A549 (cell line): Measurements from ENCODE around the gene HBQ1. TPM values are rescaled to one million over a fixed set of nuclear protein-coding genes. Genes with fewer than 3 reads are reported as not detected.

Experiments used
- ATAC-seq, 2 experiments: fragments of 200-7000 bp in 1 of 2; fragments of >200 bp in 1 of 2; cut with Nextera tagmentation in 1 of 2; cut with Tn5 transposase in 1 of 2; 3 replicates each; pipeline versions ENCODE4 v1.8.0 to v1.9.1; 2018 to 2020; ENCODE audit warnings: mild to moderate bottlenecking in 1 of 2, moderate library complexity in 1 of 2
- CTCF ChIA-PET: fragments of 300-600 bp; sonication (Branson Sonifier 250); formaldehyde crosslinking; extraction: SDS; loops from one replicate; lab custom pipeline; 2021; ENCODE audit warnings: antibody characterized with exemption, inconsistent platforms; lab: Yijun Ruan, JAX
- POLR2A ChIA-PET: fragments of 350-600 bp; formaldehyde crosslinking; extraction: SDS; loops from one replicate; lab custom pipeline; 2021; ENCODE audit warnings: antibody characterized with exemption, inconsistent platforms; lab: Yijun Ruan, JAX
- DNase-seq, 2 experiments: peaks; one replicate each; pipeline versions ENCODE4 v3.0.0 to v3.0.0-alpha.2; 2011 to 2016; ENCODE audit warnings: low read depth in 1 of 2, low spot score in 1 of 2
- FAIRE-seq: peaks from 2 replicates; lab custom pipeline; 2011; peaks lifted over from hg19 to GRCh38; lab: Jason Lieb, UNC
- H3K27ac ChIP-seq, 2 experiments: fragments of >200 bp; sonication (Bioruptor Twin); formaldehyde crosslinking; 3 replicates each; pipeline ENCODE4 v1.5.1; 2016 to 2017
- H3K4me1 ChIP-seq: fragments of >200 bp; sonication (Bioruptor Twin); formaldehyde crosslinking; 3 replicates; pipeline ENCODE4 v1.6.1; 2016
- H3K4me2 ChIP-seq: fragments of >200 bp; sonication (Bioruptor Twin); formaldehyde crosslinking; 3 replicates; pipeline ENCODE4 v1.6.1; 2016
- H3K4me3 ChIP-seq: fragments of >200 bp; sonication (Bioruptor Twin); formaldehyde crosslinking; 3 replicates; pipeline ENCODE4 v1.5.1; 2016
- H3K9me3 ChIP-seq: fragments of >200 bp; sonication (Bioruptor Twin); formaldehyde crosslinking; 3 replicates; pipeline ENCODE4 v1.6.1; 2016
- BCL3 ChIP-seq: fragments of >200 bp; sonication (Bioruptor Twin); formaldehyde crosslinking; IDR thresholded peaks from 3 replicates; pipeline ENCODE4 v1.6.1; 2016
- BHLHE40 ChIP-seq: IDR thresholded peaks from 2 replicates; pipeline ENCODE4 v1.6.1; 2012; ENCODE audit warnings: low read depth, low read length, inconsistent platforms
- CBX2 ChIP-seq: fragments of 200-600 bp; sonication (generic); IDR thresholded peaks from 2 replicates; pipeline ENCODE4 v1.6.1; 2016; ENCODE audit warnings: low read depth, mild to moderate bottlenecking, borderline replicate concordance
- CBX8 ChIP-seq: fragments of 200-600 bp; sonication (generic); IDR thresholded peaks from 2 replicates; pipeline ENCODE4 v1.6.1; 2016
- CTCF ChIP-seq: fragments of >200 bp; sonication (Bioruptor Twin); formaldehyde crosslinking; IDR thresholded peaks from 3 replicates; pipeline ENCODE4 v1.5.1; 2016
- EHF ChIP-seq: fragments of 250-450 bp; sonication (Bioruptor Pico); IDR thresholded peaks from 2 replicates; pipeline ENCODE4 v1.5.0; 2020; ENCODE audit warnings: mild to moderate bottlenecking
- EP300 ChIP-seq, 2 experiments: fragments of >200 bp; sonication (Bioruptor Twin); formaldehyde crosslinking; IDR thresholded peaks; 2 replicates in 1 of 2; 3 replicates in 1 of 2; pipeline ENCODE4 v1.6.1; 2016 to 2017
- FOSB ChIP-seq: fragments of 250-450 bp; sonication (Bioruptor Pico); IDR thresholded peaks from 2 replicates; pipeline ENCODE4 v1.5.0; 2020; ENCODE audit warnings: mild to moderate bottlenecking, moderate library complexity
- FOSL2 ChIP-seq, 2 experiments: fragments of 450-650 bp in 1 of 2; fragments of >200 bp in 1 of 2; sonication (Bioruptor Twin) in 1 of 2; formaldehyde crosslinking; IDR thresholded peaks; 2 replicates each; pipeline versions ENCODE4 v1.5.0 to v1.6.1; 2016 to 2020; ENCODE audit warnings: mild to moderate bottlenecking in 1 of 2, moderate library complexity in 1 of 2
- HEYL ChIP-seq: fragments of 250-450 bp; sonication (Bioruptor Pico); IDR thresholded peaks from 2 replicates; pipeline ENCODE4 v1.8.0; 2021; ENCODE audit warnings: mild to moderate bottlenecking, moderate library complexity
- HMGXB4 ChIP-seq: fragments of 250-450 bp; sonication (Bioruptor Pico); IDR thresholded peaks from 2 replicates; pipeline ENCODE4 v1.5.0; 2021; ENCODE audit warnings: mild to moderate bottlenecking, moderate library complexity, borderline replicate concordance
- HOXB5 ChIP-seq: fragments of 250-450 bp; sonication (Bioruptor Pico); IDR thresholded peaks from 2 replicates; pipeline ENCODE4 v1.5.0; 2020; ENCODE audit warnings: mild to moderate bottlenecking, moderate library complexity
- JUN ChIP-seq, 2 experiments: fragments of >200 bp; sonication (Bioruptor Twin); formaldehyde crosslinking; IDR thresholded peaks; 2 replicates in 1 of 2; 3 replicates in 1 of 2; pipeline ENCODE4 v1.6.1; 2016 to 2017
- NFE2L2 ChIP-seq: fragments of 150-350 bp; conservative IDR thresholded peaks from 2 replicates; pipeline ENCODE4 v1.6.1; 2014; ENCODE audit warnings: low read length
- PBX3 ChIP-seq: IDR thresholded peaks from 2 replicates; pipeline ENCODE4 v1.6.1; 2012
- POLR2AphosphoS2 ChIP-seq: conservative IDR thresholded peaks from 2 replicates; pipeline ENCODE4 v1.6.1; 2012; ENCODE audit warnings: low read length, improper control_type of control experiment, inconsistent platforms
- RAD21 ChIP-seq, 2 experiments: fragments of >200 bp in 1 of 2; sonication (Bioruptor Twin) in 1 of 2; formaldehyde crosslinking in 1 of 2; IDR thresholded peaks in 1 of 2; conservative IDR thresholded peaks in 1 of 2; 2 replicates in 1 of 2; 3 replicates in 1 of 2; pipeline ENCODE4 v1.6.1; 2012 to 2018; ENCODE audit warnings: inconsistent platforms in 1 of 2
- RCOR1 ChIP-seq: fragments of 150-350 bp; IDR thresholded peaks from 2 replicates; pipeline ENCODE4 v1.6.1; 2014; ENCODE audit warnings: antibody characterized with exemption, low read length, low read depth
- SMC3 ChIP-seq: fragments of >200 bp; sonication (Bioruptor Twin); formaldehyde crosslinking; IDR thresholded peaks from 3 replicates; pipeline ENCODE4 v1.6.1; 2018; ENCODE audit warnings: inconsistent platforms
- ZNF302 ChIP-seq: fragments of 250-450 bp; sonication (Bioruptor Pico); IDR thresholded peaks from 2 replicates; pipeline ENCODE4 v1.9.0; 2021; ENCODE audit warnings: inconsistent platforms, mild to moderate bottlenecking, moderate library complexity
- ZSCAN20 ChIP-seq: fragments of 250-450 bp; sonication (Bioruptor Pico); IDR thresholded peaks from 2 replicates; pipeline ENCODE4 v1.8.0; 2022; ENCODE audit warnings: mild to moderate bottlenecking, moderate library complexity
- WGBS: methylation state at CpG from one replicate; pipeline ENCODE4 v1.1.6; 2017; ENCODE audit errors: missing lambda C conversion rate; 5-methylcytosine and 5-hydroxymethylcytosine counted together
- polyA plus RNA-seq, 4 experiments: library from polyadenylated mRNA; depleted of rRNA in 3 of 4; stranded (reverse); fragments of >200 nt; fragmentation: RNase III in 1 of 4; extraction: RNeasy Plus Mini Kit Qiagen cat#74134 plus additional on column Dnase treatment in 1 of 4; gene quantifications; 2 replicates in 3 of 4; 3 replicates in 1 of 4; pipeline ENCODE4 v1.2.3, GENCODE V29; 2011 to 2017

Gene HBQ1
- polyA plus RNA-seq, 2 of the 4 experiments (the other 2 are of a cell fraction): 2.0 to 2.8 TPM

GRCh38 chr16:180681-181564 is 664 bp downstream of the HBQ1 start (continued):
- TF ChIP-seq EP300 (IDR thresholded peaks at IDR 0.05) (no peak), ZSCAN20 (CRISPR knock-in tag) (no peak), HOXB5 (CRISPR knock-in tag) (peak; percentile 50; the same call in 1 of the 2 replicates), CBX2 (no peak), PBX3 (peak; percentile 51; the same call in 1 of the 2 replicates), CBX8 (no peak), POLR2AphosphoS2 (no peak), RCOR1 (no peak), FOSL2 (IDR thresholded peaks at IDR 0.05) (no peak), FOSL2 (CRISPR knock-in tag; IDR thresholded peaks at IDR 0.05) (no peak), BHLHE40 (no peak)

GRCh38 chr16:181565-182021 is 1.3 kb downstream of the HBQ1 start:
- ChIA-PET CTCF (interaction anchor here (0.5 to 5.8 kb wide), 31 partner anchors 10 to 200 kb away, joined by 3 to 104 read pairs (median 5); partner anchors contain the start of genes HBM and RHBDF1), POLR2A (interaction anchor here (1.3 kb wide), 1 partner anchor 10 kb away, joined by 3 read pairs; no protein-coding TSS in a partner anchor)
- FAIRE-seq: no peak
- H3K4me2 ChIP-seq: peak overlapping the region; percentile 100
- peak overlapping the region; percentile 48; the same call in 2 of the 3 replicates for H3K4me3 ChIP-seq
- H3K9me3 ChIP-seq: no peaks in the 10 kb centered on the region
- TF ChIP-seq RAD21 (conservative IDR thresholded peaks at IDR 0.05 in 1 of 2, IDR thresholded peaks at IDR 0.05 in 1 of 2): peak in 1 of 2 experiments; percentile 60; a peak in 2 of 5 replicates
- TF ChIP-seq BCL3: 0 out of 3 replicates have a peak, but pooled peaks have one; percentile 4
- TF ChIP-seq CTCF: peak; percentile 90; the same call in 2 of the 3 replicates
- peak; percentile 71 for TF ChIP-seq SMC3
- no peak for TF ChIP-seq CBX8
- no peak for TF ChIP-seq HEYL (CRISPR knock-in tag)
- no peak for TF ChIP-seq FOSB (CRISPR knock-in tag)
- TF ChIP-seq JUN (IDR thresholded peaks at IDR 0.05): peak in 1 of 2 experiments; percentile 23; a peak in 1 of 5 replicates
- TF ChIP-seq, all 56 proteins: peak for 5
- Histone ChIP-seq H3K27ac (peak overlapping the region in 1 of 2 experiments; percentile 82; a peak in 2 of 6 replicates), H3K4me1 (peaks cover 9% of the 10 kb centered on the region; the same call in 1 of the 3 replicates)
- ATAC-seq (peak in 1 of 2 experiments; percentile 3; a peak in 3 of 6 replicates), DNase-seq (peak; percentile 49 to 88)
- whole genome bisulfite sequencing: 8% methylated on average over 22 of the region's 22 CpGs

GRCh38 chr16:183005-183404 is 2.7 kb downstream of the HBQ1 start:
- ChIA-PET CTCF (interaction anchor here (0.6 to 5.8 kb wide), 9 partner anchors 9 to 226 kb away, joined by 3 to 104 read pairs (median 37); partner anchors contain the start of gene HBM), POLR2A (interaction anchor here (0.7 kb wide), 1 partner anchor 50 kb away, joined by 7 read pairs; no protein-coding TSS in a partner anchor)
- 82% methylated on average over 7 of the region's 7 CpGs for WGBS
- H3K4me2 ChIP-seq: no peak overlapping the region
- no peak for TF ChIP-seq ZSCAN20 (CRISPR knock-in tag)
- no peak for TF ChIP-seq HMGXB4 (CRISPR knock-in tag)
- TF ChIP-seq NFE2L2: no peak
- TF ChIP-seq EHF (CRISPR knock-in tag): no peak
- TF ChIP-seq ZNF302: no peak
- no peak for TF ChIP-seq FOSB (CRISPR knock-in tag)
- DNase-seq (no peak), FAIRE-seq (no peak), ATAC-seq (peak in 1 of 2 experiments; percentile 9; a peak in 1 of 6 replicates)
- no peak overlapping the region for H3K27ac ChIP-seq
- H3K4me1 ChIP-seq: peaks cover 9% of the 10 kb centered on the region; the same call in 1 of the 3 replicates
- H3K4me3 ChIP-seq: no peak overlapping the region
- no peaks in the 10 kb centered on the region for H3K9me3 ChIP-seq
